Neutrophil (primary cell): ENCODE results near the gene MEX3A.
"Not testable (repeated sequence)": the region's sequence is repeated elsewhere in the genome, so short reads cannot be mapped to it uniquely, and the experiment has no call there.

Experiments used
- H3K27ac ChIP-seq: fragments of 200-600 bp; sonication (generic); 2 replicates; pipeline ENCODE4 v1.5.1; 2016; ENCODE audit warnings: mild to moderate bottlenecking, moderate library complexity
- H3K27me3 ChIP-seq: fragments of 200-600 bp; sonication (generic); 2 replicates; pipeline ENCODE4 v1.6.0; 2016; ENCODE audit warnings: mild to moderate bottlenecking
- H3K36me3 ChIP-seq: fragments of 200-600 bp; sonication (generic); 2 replicates; pipeline ENCODE4 v1.5.1; 2017
- H3K4me1 ChIP-seq, 2 experiments: fragments of 200-600 bp in 1 of 2; sonication (generic) in 1 of 2; 1 replicate in 1 of 2; 2 replicates in 1 of 2; pipeline versions ENCODE4 v1.5.1 to v1.6.1; 2013 to 2016; ENCODE audit warnings: low read depth in 1 of 2, low read length in 1 of 2, mild to moderate bottlenecking in 1 of 2, moderate library complexity in 1 of 2; ENCODE audit not compliant: control insufficient read depth in 1 of 2, insufficient read depth in 1 of 2
- H3K4me3 ChIP-seq, 2 experiments: fragments of 200-600 bp in 1 of 2; sonication (generic) in 1 of 2; 1 replicate in 1 of 2; 2 replicates in 1 of 2; pipeline ENCODE4 v1.5.1; 2013 to 2016; ENCODE audit warnings: low read depth in 1 of 2, low read length in 1 of 2, mild to moderate bottlenecking in 1 of 2, moderate library complexity in 1 of 2
- H3K9me3 ChIP-seq: fragments of 200-600 bp; sonication (generic); 2 replicates; pipeline ENCODE4 v1.5.1; 2016
- CTCF ChIP-seq: fragments of 200-600 bp; sonication (generic); IDR thresholded peaks from 2 replicates; pipeline ENCODE4 v1.5.1; 2016; ENCODE audit warnings: antibody characterized with exemption

The MEX3A gene

GRCh38 chr1:156128308-156128653 is 46.0 kb upstream of the MEX3A start:
- no peaks in the 10 kb centered on the region for H3K36me3 ChIP-seq
- H3K27ac ChIP-seq: no peak overlapping the region
- no peak for TF ChIP-seq CTCF
- H3K4me1 ChIP-seq: no peaks in the 10 kb centered on the region
- no peak overlapping the region for H3K4me3 ChIP-seq
- H3K9me3 ChIP-seq: no peaks in the 10 kb centered on the region
- H3K27me3 ChIP-seq: peaks cover 65% of the 10 kb centered on the region

GRCh38 chr1:156126630-156127534 is 44.6 kb upstream of the MEX3A start:
- no peak for TF ChIP-seq CTCF
- no peaks in the 10 kb centered on the region for H3K9me3 ChIP-seq
- no peak overlapping the region for H3K4me3 ChIP-seq
- no peak overlapping the region for H3K27ac ChIP-seq
- H3K27me3 ChIP-seq: peaks cover 79% of the 10 kb centered on the region
- H3K36me3 ChIP-seq: no peaks in the 10 kb centered on the region
- H3K4me1 ChIP-seq: no peaks in the 10 kb centered on the region

- Histone ChIP-seq H3K4me1 (no peaks in the 10 kb centered on the region), H3K27me3 (peaks cover 86% of the 10 kb centered on the region), H3K9me3 (no peaks in the 10 kb centered on the region), H3K27ac (no peak overlapping the region), H3K4me3 (no peak overlapping the region), H3K36me3 (no peaks in the 10 kb centered on the region)
- no peak for TF ChIP-seq CTCF
These were observed 43.9 kb upstream of the MEX3A start for GRCh38 chr1:156126043-156126629.

- not testable (repeated sequence) for H3K9me3 ChIP-seq, H3K27ac ChIP-seq, H3K36me3 ChIP-seq, H3K4me3 ChIP-seq, H3K4me1 ChIP-seq
- peaks cover 89% of the 10 kb centered on the region for H3K27me3 ChIP-seq
These were observed 43.3 kb upstream of the MEX3A start for GRCh38 chr1:156125544-156125943.

GRCh38 chr1:156124557-156125483 is 42.6 kb upstream of the MEX3A start:
- TF ChIP-seq CTCF: no peak
- H3K4me1 ChIP-seq: no peaks in the 10 kb centered on the region
- H3K27ac ChIP-seq: no peak overlapping the region

More at GRCh38 chr1:156124557-156125483, 42.6 kb upstream of the MEX3A start:
- H3K27me3 ChIP-seq: peaks cover 91% of the 10 kb centered on the region
- H3K36me3 ChIP-seq: no peaks in the 10 kb centered on the region
- no peaks in the 10 kb centered on the region for H3K9me3 ChIP-seq
- H3K4me3 ChIP-seq: no peak overlapping the region
